Kidney capillary endothelial cell (primary cell): Measurements from ENCODE around the gene FAM193B.
"Not testable (repeated sequence)": the region's sequence is repeated elsewhere in the genome, so short reads cannot be mapped to it uniquely, and the experiment has no call there.

Experiments used
- DNase-seq: peaks from one replicate; pipeline ENCODE4 v3.0.0-alpha.2; 2018; ENCODE audit warnings: low spot score

The FAM193B gene

DNA sequence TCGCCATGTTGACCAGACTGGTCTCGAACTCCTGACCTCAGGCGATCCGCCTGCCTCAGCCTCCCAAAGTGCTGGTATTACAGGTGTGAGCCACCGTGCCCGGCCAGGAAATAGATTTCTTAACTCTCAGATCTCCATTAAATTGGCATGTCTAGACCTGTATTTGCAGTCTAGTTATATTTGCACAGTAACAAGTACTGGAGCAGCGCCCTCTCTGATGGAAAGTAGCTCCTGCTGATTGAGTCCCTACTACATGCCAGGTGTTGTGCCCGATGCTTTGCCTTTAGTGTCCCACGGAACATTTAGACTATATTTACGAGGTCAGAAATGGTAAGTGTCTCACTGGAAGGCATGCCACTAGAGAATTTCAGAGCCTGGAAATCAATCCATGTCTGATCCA lies 21.8 kb upstream of the FAM193B start:
- DNase-seq, result no peak

DNA sequence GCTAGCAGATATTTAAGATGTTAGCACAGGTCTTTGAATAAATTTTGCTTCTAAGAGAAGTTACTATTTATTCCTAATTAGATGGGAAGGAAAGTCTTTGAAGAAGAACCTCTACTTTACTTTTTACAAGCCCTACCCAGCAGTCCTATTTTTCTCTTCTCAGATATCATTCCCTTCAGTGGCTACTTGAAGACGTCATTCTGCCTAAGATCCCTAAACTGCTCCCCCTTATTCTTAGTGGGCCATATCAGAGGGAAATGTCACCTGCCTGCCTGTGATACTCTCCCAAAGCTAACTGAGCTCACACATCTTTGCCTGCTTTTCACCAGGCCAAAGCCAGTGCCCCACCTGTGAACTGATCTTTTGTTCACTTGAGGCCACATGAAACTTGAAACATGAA lies 21.1 kb upstream of the FAM193B start:
- no peak for DNase-seq

DNA sequence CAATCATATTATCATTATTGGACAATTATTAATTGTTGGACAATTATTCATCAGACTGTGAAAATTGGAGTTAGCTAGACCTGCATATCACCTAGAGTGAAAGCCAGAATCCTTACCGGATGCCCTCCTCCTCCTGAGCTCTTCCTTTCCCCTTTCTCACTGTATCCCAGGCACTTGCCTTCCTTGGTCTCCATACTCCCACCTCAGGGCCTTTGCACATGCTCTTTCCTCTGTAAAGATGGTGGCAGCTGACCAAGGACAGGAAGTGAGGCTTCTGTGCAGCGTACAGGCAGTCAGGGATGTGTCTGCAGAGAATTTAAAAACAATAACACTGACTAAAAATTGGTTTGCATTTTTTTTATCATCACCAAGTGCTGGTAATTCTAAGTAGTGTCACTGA lies 15.5 kb upstream of the FAM193B start:
- no peak for DNase-seq

DNA sequence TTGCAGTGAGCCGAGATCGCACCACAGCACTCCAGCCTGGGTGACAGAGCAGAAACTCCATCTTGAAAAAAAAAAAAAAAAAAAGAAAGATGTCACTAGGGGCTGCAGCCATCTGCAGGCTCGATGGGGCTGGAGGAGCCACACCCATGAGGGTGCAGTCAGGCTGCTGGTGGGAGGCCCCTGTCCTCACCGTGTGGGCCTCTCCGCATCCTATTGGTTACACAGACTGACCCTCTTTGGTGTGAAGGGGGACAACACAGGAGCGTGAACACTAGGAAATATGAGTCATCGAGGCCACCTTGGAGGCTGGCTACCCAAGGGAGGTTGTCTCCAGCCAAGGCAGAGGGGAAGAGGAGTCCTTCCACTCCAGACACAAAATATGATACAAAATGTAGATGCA lies 14.0 kb upstream of the FAM193B start:
- DNase-seq, result no peak

DNA sequence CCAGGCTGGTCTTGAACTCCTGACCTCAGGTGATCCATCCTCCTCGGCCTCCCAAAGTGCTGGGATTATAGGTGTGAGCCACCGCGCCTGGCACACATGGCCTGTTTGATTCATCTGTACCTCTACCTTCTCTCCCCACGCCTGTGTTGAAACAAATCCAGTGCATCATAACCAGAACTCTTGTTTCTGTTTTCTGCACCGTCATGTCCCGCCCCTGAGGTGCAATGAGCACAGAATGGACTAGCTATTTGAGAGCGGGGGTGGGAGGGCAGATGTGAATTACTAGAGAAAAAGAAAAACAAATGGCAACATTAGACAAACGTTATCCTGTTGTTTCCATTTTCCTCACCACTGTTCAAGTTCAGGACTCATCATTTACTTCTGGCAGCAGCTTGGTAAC lies 10.7 kb upstream of the FAM193B start:
- no peak for DNase-seq

DNA sequence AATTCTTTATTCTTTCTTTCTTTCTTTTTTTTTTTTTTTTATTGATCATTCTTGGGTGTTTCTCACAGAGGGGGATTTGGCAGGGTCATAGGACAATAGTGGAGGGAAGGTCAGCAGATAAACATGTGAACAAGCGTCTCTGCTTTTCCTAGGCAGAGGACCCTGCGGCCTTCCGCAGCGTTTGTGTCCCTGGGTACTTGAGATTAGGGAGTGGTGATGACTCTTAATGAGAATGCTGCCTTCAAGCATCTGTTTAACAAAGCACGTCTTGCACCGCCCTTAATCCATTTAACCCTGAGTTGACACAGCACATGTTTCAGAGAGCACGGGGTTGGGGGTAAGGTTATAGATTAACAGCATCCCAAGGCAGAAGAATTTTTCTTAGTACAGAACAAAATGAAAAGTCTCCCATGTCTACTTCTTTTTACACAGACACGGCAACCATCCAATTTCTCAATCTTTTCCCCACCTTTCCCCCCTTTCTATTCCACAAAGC lies 5.1 kb upstream of the FAM193B start:
- not testable (repeated sequence) for DNase-seq

DNA sequence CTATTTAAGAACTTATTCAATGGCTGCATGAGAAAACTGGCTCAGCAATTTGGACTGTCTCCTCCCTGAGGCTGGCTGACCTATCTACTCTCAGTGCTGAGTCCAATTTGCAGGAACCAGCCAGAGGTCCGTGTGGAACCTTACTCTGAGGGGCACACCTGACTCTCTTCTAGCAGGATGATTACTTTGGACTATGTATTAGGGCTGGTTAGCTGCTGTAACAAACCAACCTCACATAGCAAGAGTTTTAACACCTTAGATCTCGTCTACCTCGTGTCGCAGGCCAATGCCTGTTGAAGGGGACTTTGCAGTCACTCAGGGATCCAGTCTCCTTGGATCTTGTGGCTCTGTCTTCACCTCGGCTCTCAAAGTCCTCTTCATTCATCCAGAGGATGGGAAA lies 3.4 kb upstream of the FAM193B start:
- no peak for DNase-seq

DNA sequence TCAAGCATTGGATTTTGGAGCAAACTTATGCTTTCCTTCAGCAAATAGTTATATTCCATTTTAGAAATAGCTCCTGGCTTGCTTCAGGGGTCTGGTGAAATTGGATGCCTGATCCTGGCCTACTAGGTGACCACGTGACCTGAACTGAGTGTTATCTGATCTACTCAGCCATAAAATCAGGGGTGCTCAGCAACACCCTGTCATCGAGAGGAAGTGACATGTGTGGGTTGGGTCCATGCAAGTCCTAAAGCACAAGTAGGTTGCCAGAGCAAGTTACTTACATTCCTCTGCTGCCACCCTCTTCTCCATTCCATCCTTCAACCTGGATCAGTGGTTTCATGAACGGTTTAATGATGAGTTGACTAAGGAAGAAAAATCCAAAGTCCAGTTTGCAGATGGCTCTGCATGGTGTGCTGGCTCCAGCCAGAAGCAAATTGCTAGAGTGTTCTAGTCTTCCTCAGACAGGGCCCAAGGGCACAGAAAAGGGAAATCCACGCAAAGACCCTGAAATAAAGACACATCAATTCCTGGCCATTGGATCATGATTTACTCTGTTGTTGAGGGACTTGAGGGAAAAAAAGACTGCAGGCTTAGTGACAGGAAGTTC lies 2.8 kb upstream of the FAM193B start:
- DNase-seq, result no peak

DNA sequence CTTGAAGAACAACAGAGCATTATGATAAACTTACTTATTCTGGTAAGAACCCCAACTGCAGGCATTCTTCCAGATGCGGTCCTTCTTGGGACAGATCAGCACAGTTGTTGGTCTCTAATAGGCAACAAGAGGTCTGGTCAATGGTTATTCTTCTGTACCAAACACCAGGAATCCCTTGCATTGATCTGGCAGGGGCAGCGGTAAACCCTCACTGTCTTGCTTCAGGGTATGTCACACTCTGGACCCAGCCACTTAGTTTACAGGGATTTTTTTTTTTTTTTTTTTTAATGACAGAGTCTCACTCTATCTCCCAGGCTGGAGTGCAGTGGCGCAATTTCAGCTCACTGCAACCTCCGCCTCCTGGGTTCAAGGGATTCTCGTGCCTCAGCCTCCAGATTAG lies 1.3 kb upstream of the FAM193B start:
- DNase-seq, result no peak

DNA sequence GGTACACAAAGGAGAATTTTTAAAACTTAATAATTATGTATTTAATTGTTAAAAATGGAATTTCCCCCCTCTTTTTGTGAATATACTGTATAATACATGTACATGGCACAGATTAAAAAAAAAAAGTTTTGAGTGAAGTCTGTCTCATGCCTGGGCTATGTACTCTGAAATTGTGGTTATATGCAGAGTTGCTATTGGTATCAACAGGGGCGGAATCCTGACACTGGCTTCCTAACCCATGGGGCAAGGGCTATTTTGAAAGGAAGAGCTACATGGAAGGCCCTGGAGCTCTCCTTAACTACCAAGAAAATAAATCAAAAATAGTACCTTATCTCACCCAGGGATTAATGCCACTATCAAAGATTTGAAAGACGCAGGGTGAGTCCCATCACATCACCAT lies 865 bp upstream of the FAM193B start:
- DNase-seq, result no peak

DNA sequence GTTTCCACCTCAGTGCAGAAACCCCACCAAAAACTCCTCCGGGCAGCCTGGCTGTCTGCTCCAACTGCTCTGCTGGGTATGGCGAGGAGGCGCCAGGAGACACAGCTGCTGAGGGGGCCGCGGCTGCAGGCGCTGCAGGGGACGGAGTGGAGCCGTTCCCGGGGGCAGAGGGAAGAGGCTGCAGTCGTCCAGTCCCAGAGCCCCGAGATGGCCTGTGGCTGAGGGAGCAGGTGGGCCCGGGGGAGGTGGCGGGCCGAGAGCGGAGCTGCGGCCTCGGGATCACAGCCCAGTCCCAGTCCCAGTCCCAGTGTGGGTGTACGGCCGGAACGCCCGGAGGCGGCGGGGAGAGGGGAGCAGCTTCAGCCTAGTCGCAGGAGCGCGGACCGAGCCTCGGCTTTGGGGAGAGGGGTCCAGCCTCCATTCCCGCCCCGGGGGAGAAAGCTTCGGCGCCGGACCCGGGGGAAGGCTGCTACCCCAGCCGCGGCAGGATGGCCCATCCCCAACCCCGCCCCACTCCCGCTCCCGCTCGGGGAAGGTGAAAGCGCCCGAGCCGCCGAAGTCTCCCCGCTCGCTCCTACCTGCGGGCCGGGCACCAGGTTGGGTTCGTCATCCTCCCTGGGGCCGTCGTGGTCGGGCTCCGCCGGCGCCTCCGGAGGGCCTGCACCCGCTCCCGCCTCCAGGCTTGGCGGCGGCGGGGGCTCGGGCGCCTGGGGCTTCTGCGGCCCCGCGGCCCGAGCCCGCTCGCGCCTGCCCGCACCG lies 513 bp downstream of the FAM193B start:
- peak; percentile 21 for DNase-seq

DNA sequence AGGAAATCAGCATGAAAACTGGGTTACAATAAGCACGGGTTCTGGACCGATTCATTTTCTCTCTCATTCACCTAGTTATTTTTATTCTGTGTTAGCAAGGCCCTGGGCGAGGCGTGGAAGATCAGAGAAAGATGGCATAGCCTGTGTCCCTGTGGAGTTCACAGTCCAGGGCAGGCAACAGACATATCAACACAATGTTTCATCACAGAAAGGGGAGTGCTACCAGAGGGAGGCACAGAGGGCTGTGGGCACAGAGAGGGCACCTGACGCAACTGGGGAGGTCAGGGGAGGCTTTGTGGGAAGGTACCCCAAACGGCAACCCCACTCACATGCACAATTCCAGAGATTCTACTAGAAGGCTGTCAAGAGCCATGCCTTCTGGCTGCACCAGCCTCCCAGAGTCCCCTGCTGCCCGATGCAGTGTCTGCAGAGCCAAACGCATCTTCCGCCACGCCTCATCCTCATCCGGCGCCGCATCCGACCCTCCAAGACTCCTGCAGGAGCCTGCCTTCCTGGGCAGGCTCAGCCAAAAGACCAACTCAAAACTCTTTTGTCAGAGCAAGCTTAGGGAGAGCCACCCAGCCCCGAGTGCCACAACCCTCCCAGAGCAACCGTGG lies 1.4 kb downstream of the FAM193B start:
- DNase-seq, result peak; percentile 48

DNA sequence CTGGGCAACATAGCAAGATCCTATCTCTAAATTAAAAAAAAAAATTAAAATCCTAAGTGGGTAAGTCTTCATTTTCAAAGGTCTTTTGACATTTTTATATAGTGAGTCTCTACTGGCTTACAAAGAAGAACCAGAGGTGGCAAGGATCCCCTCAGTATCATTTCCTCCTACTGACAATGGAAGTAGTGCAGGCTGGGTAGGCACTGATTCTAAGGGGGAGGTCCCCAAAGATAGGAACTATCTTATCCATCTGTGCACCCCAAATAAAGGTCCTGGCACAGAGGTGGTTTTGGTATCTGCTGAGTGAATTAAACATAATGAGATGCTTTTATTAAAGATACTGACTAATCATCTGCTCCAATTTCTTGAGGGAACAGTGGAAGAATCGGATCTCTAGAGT lies 4.2 kb downstream of the FAM193B start:
- DNase-seq, result no peak

DNA sequence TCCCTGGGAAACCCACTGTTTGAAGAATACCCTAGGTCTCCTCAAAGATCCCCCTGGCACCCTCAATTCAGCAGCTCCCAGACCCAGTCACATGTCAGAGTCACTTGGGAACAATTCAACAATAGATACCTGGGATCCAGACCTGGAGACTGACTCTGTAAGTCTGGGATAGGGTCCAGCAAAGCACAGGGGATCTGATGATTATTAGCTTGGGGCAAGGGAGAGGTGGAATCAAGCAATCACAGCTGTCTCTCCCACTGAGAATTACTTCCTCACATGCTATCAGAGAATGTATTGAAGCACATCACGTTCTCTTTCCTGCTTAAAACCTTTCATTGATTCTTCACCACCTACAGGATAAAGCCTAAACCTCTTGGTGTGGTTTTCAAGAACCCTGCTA lies 5.9 kb downstream of the FAM193B start:
- no peak for DNase-seq

DNA sequence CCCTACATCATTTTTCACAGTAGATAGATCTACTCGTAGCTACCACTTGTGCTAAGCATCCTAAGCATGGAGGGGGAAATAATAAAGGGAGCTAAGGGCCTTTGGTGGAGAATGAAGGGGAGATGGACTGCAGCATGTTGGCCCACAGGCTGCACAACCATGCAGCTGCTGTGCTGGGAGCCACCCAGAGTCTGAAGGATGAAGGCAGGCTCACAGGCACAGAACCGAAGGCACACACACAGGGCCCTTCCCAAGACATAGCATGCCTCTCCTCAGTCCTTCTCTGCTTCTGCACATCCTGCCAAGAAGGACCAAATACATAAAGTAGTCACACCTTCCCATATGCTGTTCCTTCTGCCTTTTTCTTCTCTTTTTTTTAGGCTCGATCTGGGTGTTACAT lies 6.6 kb downstream of the FAM193B start:
- DNase-seq, result no peak

DNA sequence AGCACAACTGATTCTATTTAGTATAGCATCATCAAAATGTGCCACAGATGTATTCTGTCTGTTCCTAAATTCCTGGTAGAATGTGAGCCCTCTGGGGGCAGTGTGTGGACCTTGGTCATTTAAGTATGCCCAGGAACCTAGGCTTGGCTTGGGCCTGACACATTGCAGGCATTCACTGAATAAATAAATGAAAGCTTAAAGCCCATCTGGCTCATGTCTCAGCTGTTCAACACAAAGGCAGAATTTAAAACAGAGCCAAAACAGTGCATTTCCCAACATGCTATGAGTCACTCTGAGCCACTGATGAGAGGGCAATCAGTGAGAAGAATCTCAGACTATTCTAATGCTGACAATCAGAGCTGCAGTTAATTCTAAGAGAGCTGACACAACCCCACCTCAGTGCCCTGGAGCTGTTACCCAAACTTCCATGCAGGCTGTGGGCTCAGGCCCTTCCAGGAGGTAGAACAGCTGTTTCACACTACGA lies 8.1 kb downstream of the FAM193B start:
- peak; percentile 76 for DNase-seq

DNA sequence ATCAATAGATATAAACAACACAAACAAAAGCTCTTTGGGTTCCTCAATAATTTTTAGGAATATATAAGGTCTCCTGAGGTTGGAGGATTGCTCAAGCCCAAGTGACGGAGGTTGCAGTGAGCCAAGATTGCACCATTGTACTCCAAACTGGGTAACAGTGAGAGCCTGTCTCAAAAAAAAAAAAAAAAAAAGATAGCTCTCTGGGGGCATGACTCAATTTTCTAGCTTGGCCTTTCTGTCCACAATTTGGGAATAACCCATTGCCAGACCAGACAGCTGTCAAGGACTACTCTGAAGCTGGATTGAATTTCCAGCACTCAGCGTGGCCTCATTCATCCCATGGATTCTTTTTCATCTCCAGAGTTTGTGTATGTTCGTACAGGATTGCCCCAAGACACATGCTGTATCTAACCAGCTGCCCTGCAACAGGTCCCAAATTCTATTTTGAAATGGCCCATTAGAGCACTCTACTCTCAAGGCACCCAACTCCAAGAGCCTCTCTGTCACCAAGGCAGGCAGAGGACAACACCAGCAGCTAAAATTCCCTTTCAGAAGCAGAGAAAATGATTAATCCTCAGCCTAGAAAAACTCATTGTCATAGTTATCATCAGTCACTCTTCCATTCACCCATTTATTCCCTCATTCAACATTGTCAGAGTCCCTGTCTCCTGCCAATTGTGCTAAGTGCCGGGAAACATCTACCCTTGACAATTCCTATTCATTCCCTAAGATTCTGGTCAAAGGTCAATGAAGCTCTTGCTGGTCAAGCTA lies 8.7 kb downstream of the FAM193B start:
- DNase-seq, result no peak

DNA sequence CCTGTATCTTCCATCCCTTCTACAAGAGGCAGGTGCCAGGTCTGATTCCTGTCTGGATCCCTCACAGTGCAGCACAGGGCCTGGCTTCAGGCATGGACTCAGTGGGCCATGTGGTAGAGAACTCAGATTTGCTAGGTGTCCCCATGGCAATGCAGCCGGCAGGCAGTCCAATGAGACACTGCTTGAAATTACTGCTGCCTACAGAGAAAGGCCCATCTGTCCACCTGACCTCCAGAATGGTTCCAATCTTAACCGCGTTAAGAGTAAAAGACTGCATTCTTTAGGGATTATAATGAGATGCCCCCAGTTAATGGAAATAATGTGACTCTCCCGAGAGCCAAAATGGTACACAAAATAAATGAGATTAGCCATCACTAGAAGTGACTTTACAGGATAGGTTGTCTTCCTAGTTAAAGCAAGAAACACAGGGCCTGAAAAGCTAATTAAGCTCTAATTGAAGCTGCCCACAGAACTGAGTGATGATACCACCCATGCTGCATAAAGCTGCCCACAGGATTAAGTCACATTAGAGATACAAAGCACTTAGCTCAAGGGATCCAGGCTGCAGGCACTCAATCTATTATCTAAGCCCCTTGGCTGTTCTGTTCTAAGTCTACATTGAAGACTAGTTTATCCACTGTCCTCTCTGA lies 11.4 kb downstream of the FAM193B start:
- DNase-seq, result no peak

DNA sequence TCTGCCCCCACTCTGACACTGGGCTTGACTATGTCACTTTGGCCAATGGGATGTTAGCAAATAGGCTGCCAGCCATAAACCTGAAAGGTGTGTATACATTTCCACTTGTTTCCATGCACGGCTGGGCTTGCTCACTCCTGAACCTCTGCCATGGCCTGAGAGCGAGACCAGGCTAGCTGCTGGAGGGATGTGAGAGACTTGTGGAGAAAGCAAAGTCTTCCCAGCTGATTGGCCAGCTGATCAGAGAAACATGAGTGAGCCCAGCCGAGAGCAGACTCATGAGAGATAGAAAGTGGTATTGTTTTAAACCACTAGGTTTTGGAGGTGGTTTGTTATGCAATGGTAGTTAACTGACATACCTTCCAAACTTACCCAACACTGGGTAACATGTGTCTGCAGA lies 13.9 kb downstream of the FAM193B start:
- DNase-seq, result no peak

DNA sequence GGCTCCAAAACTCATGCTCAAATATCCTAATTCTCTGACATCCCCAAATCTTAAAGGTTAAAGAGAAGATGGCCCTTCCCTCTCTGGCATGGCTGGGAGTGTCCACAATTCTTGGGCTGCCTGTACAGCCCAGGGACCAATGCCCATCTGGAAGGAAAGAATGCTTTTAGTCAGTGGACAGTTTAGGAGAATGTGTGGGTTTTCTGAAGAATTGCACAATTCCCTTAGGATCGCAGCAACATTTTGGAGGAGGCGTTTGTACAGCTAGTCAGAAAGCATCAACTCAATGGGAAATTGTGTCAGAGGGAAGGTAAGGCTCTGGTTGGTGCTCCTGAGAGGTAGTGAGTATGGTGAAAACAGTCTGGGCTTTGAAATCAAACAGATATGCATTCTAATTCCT lies 15.0 kb downstream of the FAM193B start:
- DNase-seq, result no peak

DNA sequence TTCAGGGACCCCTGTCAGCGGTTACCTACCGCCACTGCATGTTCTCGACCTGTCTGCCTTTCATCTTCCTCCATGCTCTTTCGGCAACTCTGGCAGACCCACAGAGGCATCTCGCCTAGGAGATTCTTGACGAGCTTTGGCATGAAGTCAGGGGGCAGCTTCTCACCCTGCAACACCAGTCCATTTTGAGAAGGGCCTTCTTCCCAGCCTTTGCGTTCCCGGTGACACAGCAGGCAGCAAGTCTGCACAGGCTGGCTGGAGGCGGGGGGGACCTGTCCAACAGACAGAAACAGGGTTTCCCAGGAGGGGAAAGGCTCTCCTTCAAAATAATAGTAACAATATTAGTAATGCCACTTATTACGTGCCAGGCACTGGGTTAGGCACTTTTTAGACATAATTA lies 15.5 kb downstream of the FAM193B start:
- no peak for DNase-seq
